IPS-NIHi7 (cell line): ENCODE data around the gene CIT.

ENCODE experiments used
- DNase-seq: peaks from one replicate; pipeline ENCODE4 v3.0.0; 2012; ENCODE audit warnings: mixed read lengths; ENCODE audit errors: extremely low spot score

Gene CIT

DNA sequence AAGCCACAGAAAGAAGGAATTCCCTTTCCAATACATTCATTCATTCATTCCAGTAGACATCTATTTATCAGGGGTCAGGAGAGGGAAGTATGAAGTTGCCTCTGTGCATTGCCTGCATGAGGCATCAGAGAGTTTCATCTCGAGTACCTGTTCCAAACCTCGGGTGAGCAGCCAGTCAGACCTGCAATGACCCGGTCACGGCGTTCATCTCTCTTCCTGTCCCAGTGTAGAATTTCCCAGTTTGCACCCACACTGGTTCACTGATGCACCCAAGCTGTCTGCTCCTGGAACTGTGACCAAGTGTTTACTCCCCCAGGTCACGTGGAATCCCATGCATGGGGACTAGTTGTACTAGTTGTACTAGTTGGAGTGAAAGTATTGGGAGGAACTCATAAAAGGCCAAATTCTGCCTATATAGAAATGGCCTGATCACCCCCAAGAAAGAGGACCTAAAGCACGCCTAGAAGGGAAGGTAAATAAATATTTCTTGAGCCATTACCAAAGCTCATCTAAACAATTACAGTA lies 231.5 kb downstream of the CIT start:
- DNase-seq = no peak

DNA sequence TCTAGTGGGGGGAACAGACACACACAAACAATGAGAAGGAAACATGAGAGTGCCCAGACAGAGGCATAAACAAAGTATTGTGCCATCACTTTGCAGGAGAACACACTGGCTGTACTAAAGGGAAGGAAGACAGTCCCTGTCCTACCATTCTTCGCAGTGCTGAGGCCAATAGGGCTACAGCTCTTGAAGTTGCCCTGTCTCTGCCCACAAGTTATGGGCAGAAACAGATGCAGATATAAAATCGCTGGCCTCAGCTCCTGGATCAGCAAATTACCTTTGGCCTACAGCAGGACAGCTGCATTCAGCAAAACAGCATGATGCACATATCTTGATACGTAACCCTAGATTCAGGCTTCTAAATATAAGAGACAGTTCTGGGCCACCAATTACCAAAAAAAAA lies 232.2 kb downstream of the CIT start:
- DNase-seq = no peak

DNA sequence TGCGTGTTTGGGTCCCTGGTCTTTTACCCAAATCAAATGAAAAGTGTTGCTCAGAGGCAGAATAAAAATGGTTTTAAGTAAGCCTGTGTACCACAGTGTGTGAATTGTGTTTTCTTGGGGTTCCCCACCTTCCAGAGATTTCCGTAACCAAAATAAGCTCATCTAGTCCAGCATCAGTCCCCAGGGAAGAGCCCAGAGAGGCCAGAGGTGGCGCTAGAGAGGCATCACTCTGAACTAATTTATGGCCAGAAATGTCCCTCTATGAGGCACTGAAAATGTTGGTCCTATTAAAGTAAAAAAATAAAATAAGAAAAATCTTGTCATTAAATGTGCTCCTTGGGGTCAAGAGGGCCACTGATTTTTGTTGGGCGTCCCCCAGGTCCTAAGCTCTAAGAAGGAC lies 234.1 kb downstream of the CIT start:
- DNase-seq = peak; percentile 49
